Right ventricle myocardium inferior (tissue), 1 donor: ENCODE results near the gene USP28. TPM values are rescaled to one million over a fixed set of nuclear protein-coding genes. Genes with fewer than 3 reads are reported as not detected.

Source experiments
- ATAC-seq: fragments of 200-7000 bp; cut with Tn5 transposase; one replicate; pipeline ENCODE4 v1.9.1; 2020; ENCODE audit warnings: mild to moderate bottlenecking, moderate library complexity
- DNase-seq: peaks from one replicate; pipeline ENCODE4 v3.0.0; 2021; ENCODE audit errors: missing footprints
- intact Hi-C: fragments of 100-400 bp; cut with DNase I; formaldehyde crosslinking; loops from one replicate; pipeline ENCODE4 v1.11.0; 2022
- total RNA-seq: library from RNA; stranded (reverse); fragmentation: NEBNext Ultra II Directional; extraction: Animal tissue kit (Norgen Biotek cat#: 25700); gene quantifications from one replicate; pipeline ENCODE4 v1.2.1, GENCODE V29; 2021
- donor health status: DM: no; HTN: yes; CAD: no; lungs with severe emphysema.

Gene USP28
- total RNA-seq, 1 donor from 2014 or later, result 145 TPM

DNA sequence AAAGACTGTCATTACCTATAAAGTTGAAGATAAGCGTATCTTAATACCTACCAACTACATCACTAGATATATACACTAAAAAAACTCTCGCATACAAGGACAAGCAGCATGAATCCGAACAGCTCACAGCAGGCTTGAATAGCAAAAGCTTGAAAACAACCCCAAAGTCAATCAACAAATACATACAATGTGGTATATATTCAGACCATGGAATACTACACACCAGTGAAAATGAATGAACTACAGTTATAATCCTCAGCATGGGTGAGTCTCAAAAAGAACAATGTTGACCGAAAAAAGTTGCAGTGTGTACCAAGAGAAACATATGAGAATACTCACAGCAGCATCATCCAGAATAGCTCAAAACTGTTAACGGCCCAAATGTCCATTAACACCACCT lies 25.2 kb downstream of the USP28 start:
- no peak for DNase-seq
- ATAC-seq, result no peak
- intact Hi-C loops, result no loop called here

DNA sequence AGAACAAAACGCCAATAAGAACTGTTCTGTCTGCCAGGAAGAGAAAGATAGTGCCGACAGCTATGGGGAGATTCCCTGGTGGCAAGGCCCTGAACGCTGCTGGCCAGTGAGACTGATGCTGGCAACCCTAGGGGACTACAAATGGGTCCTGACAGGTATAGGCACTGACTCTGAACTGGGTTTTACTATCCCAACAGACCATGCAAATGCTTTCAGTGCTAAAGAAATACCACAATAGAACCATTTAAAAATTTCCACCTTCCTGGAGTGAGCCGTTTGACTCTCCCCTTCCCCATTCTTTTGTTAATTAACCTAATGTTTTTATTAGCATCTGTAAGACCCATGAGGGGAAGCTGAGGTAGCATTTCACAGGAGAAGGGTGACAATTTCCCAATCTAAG lies 25.7 kb downstream of the USP28 start:
- intact Hi-C loops, result no loop called here
- ATAC-seq (no peak), DNase-seq (no peak)

DNA sequence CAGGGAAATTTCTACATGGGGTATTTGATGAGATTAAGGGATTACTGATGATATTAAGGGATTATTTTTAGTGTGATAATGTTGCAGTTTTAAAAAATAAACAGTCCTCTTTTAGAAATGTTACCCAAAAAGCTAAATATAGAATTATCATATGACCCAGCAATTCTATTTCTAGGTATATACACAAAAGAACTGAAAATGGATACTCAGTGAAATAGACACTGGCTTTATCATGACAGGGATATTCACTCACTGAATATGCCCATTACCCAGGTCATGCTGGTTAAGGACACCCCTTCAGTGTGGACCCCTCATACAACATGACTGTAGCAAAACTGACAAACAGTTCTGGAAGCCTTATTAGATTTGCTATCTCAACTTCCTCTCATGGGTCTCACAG lies 27.8 kb downstream of the USP28 start:
- intact Hi-C loops, result no loop called here
- no peak for DNase-seq
- no peak for ATAC-seq

DNA sequence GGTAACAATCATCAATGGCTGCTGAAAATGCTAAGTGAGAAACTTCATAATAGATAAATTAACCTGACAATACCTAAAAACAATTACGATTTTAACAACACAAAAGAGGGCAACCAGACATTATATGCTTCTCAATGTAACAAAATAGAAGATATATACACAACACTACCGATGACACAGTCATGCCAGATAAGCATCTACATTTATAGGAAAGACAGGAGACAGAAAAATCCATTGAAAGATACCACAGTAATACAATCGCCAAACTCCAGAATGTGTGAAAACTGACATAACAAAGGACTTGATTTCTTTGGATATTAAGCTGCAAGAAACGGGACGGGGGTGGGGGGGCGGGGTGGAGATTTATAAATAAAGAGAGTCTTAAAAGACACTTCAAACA lies 28.3 kb downstream of the USP28 start:
- ATAC-seq (no peak), DNase-seq (no peak)
- intact Hi-C loops, result no loop called here

DNA sequence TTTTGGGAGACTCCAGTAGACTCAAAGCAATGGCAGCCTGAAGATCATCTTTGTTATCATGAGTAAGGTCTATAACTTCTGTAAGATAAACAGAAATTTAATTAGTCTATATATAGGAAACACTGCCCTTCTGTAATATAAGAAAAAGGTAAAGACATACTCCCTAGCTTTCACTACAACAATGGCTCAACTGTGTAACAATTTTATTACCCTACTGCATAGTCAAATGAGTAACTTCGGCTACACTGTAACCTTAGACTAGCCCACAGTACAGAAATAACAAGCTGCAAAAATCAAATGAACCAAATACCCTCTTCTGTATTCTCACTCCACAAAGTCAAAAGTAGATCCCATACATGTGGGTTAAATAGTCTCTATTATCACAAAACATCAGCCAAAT lies 33.7 kb downstream of the USP28 start:
- ATAC-seq (no peak), DNase-seq (no peak)
- intact Hi-C loops, result no loop called here

DNA sequence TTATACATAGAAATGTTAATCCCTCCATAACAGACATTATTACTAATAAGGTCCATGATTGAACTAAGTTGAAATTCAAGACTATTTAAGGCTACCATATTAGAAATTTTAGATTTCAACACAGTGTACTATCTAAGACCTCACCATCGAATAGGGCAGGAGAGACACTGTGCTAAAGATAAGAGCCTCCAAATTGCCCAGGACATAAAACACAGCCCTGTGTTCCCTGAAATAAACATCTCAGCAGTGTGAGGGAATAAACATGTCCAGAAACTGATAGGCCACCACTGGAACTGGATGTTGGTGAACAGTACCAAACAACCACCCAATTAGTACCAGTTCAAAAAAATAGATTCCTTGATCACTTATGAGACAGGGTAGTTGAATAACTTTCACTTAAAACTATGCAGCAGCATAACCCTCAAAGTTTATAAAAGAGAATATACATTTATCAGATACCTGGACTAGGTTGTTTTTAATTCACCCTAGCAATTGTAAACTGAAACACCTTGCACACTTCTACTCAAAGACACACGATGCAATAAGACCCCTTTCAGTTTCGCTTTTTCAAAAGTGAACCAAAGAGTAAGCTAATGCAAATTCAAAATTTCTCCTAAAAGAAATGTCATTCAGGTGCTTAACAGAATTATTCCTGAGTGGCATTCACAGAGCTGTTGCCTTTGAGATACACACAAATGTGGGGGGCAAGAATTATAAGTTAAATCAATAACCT lies 34.3 kb downstream of the USP28 start:
- DNase-seq (no peak), ATAC-seq (peak; percentile 69)
- intact Hi-C loops, result no loop called here

DNA sequence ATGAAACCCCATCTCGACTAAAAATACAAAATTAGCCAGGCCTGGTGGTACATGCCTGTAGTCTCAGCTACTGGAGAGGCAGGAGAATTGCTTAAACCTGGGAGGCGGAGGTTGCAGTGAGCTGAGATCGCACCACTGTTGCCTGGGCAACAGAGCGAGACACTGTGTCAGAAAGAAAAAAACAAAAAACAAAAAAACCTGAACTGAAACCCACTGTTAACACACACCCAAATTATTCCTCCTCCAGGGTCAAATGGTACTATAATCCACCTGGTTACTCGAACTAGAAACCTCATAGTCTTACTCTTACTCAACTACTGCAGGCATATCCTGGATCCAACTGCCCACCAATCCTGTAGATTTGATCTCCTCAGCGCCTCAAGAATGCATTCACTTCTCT lies 35.5 kb downstream of the USP28 start:
- intact Hi-C loops, result loop anchor here (5.0 kb wide), 1 partner anchor 32 kb away; no protein-coding TSS in a partner anchor
- no peak for ATAC-seq

DNA sequence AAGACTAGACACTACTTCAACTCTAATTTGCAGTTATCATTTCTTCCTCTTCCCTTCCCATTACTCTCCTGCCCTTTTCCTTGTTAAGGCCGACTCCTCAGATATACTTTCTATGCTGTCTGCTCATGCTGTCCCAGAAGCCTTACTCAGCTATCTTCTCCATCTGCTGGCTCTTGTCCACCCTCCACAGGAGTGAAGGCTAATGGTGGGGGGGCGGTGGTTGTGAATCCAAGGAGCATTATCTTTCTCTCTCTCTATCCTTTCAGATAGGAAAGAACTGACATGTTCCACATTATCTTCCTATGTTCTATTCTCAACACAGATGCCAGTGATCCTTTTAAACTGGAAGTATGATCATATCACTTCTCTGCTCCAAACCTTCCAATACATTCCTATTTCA lies 37.4 kb downstream of the USP28 start:
- DNase-seq (no peak), ATAC-seq (no peak)
- intact Hi-C loops, result loop anchor here (5.0 kb wide), 1 partner anchor 34 kb away; no protein-coding TSS in a partner anchor

More for the DNA sequence above, 35.5 kb downstream of the USP28 start:
- no peak for DNase-seq

DNA sequence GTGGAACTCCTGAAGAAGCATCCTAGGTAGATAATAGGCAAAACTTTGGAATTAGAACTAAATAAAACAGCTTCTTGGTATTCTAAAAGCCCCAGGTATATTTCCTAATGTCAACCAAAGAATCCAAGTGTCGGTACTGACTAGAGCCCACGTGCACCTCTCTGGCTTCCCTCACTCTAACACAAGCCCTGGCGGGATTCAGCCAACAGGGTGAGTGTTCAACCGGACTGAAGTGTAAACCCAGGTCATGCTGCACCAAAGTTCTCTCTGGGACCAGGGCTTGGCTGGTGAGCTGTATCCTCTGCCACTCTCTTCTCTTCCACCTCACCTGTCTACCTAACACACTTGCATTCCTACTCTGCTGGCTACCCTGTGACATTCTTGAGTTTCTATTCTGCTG lies 40.1 kb downstream of the USP28 start:
- ATAC-seq, result peak; percentile 46

DNA sequence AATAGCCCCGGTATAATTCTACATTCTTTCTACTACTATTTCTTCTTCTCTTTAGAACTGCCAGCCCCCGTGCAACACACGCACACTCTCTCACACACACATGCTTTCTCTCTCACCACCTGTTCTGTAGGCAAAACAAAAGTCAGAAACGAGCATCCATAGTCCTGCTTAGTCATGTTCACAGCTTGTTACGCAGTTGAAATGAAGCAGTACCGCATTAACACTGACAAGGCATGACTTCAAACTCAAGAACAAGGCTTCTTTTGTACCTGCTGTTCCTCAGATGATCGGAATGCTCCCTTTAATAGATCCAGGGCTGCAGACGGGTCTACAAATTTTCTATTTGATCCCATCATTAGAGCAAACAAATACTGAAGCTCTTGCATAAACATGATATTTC lies 42.2 kb downstream of the USP28 start:
- intact Hi-C loops, result no loop called here
- DNase-seq (no peak), ATAC-seq (no peak)

More for the DNA sequence above, 40.1 kb downstream of the USP28 start:
- intact Hi-C loops, result loop anchor here (5.0 kb wide), 1 partner anchor 37 kb away; no protein-coding TSS in a partner anchor
- DNase-seq, result no peak

DNA sequence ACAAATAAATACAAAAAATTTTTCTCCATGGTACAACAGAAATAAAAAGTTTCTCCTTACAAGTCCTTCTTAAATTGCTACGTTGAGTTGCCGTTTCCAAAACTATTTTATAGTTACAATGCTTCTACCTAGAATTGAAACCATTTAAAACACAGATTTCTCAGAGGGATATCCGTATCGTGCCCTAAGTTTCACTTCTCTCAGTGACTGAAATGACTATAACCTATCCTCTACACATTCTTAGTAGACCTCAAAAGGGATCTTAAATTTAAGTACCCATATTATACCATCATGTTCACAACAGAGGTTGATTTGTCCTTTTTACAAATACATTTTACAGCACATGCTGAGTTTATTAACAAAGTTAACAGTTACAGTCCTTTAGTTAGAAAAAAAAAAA lies 44.1 kb downstream of the USP28 start:
- intact Hi-C loops, result no loop called here
- DNase-seq, result no peak
- no peak for ATAC-seq

DNA sequence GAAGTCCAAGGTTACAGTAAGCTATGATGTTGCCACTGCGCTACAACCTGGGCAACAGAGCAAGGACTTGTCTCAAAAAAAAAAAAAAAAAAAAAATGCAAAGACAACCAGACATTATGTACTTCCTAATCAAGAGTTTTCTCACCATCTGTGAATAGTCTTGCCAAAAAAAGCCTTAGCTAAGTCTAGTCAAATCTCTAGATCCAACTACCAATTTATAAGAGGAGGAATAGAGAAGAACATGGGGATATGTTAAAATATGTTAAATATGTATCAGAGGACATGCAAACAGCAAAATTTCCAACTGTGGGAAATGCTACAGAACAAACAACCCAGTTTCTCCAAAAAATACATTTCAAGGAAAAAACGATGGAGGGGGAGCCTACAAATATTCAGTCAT lies 45.6 kb downstream of the USP28 start:
- DNase-seq, result no peak
- intact Hi-C loops, result no loop called here
- no peak for ATAC-seq

DNA sequence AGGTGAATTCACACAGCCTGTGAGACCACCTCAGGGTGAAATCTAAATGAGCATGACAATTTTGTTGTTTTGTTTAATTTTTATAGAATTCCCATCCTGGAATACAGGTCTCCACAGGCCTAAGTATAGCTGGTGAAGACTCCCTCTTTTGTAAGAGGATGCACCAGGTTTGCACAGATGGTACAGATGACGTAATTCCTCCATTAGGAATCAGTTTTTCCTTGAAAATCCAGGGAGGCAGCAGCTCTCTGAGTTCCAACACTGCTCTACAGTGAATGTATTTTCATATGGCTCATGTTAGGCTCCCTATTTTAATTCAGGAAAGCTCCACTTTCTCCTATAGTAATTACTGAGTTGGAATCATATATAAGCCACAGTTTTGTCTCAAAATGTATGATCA lies 47.2 kb downstream of the USP28 start:
- intact Hi-C loops, result no loop called here
- no peak for ATAC-seq
- DNase-seq, result no peak

DNA sequence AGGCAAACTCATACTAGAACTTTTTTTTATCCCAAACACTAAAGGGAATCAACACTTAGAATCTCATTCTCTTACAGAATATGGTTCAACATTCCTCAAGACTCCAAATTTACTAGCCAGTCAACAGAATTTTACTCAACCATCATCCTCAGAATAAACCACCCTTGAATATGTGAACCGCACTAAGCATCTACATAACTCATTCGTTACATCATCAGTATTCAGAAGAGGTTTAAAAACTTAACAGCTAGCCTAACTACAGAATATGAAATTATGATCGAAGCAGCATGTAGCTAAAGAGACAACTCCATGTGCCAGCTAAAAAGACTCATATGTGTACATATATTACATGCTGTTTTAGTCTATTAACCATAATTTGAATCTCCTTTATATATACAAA lies 47.9 kb downstream of the USP28 start:
- no peak for ATAC-seq
- DNase-seq, result no peak
- intact Hi-C loops, result no loop called here

DNA sequence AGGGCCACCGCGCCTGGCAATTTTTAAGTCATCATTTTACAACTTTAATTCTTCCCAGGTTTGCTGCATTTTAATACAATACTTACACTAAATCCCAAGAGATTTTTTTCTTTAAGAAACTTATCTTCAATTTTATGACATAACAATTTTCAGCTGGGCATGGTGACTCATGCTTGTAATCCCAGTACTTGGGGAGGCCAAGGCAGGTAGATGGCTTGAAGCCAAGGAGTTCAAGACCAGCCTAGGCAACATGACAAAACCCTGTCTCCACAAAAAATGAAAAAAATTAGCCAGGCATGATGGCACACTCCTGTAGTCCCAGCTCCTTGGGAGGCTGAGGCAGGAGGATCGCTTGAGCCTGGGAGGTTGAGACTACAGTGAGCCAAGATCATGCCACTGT lies 56.9 kb downstream of the USP28 start:
- ATAC-seq (no peak), DNase-seq (no peak)
- intact Hi-C loops, result no loop called here

DNA sequence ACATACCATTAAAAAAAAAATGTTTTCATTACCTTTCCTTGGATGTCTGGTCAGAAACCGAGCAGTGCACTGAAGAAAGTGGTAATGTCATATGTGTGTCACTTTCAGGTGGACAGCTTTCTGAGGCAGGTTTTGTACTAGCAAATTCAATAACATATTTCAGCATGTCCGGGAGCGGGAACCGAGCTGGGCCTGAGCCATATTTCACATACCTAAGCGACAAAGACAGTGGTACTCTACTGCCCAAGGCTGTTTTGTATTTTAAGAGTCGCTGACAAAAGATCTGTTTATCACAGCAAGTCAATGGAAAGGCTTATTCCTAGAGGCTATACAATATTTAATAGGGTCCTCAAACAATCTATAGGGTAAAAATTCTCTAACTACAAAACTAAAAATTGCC lies 57.7 kb downstream of the USP28 start:
- DNase-seq (no peak), ATAC-seq (no peak)
- intact Hi-C loops, result no loop called here

DNA sequence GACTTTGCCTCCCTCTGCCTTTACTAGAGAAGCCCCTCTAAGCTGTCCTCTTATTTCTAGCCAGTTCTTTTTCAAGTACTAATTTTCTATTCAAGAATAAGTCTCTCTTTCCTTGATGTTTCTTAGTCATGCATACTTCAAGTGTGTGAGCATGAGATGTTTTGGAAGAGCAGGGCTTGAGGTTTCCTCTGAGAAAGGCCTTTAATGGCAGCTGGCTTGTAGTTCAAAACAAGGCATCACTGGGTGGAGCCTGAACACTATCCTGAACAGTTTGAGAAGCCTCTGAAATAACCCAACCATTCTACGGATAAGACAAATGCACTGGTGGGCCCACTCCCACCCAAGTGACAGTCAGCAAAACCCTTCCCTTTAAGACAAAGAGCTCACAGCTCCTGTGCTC lies 58.2 kb downstream of the USP28 start:
- DNase-seq (no peak), ATAC-seq (no peak)
- intact Hi-C loops, result no loop called here

DNA sequence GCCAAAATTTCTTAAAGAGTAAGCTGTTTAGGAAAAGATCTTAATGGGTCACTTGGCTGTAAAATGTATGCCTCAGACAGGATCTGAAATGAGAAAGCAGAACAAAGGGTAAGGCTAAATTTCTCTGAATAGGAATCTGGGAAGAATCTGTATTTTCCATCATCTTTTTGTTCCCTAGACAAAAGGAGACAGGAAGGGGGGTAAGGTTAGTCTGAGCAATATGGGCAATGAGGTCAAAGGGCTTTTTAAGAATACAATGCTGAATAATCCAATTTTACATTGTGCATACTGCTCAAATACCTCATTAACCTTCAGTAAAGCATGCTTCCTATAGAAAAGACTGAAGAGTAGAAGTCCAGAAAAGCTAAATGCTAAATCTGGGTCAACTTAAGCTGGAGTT lies 61.2 kb downstream of the USP28 start:
- intact Hi-C loops, result no loop called here
- ATAC-seq, result no peak
- no peak for DNase-seq

DNA sequence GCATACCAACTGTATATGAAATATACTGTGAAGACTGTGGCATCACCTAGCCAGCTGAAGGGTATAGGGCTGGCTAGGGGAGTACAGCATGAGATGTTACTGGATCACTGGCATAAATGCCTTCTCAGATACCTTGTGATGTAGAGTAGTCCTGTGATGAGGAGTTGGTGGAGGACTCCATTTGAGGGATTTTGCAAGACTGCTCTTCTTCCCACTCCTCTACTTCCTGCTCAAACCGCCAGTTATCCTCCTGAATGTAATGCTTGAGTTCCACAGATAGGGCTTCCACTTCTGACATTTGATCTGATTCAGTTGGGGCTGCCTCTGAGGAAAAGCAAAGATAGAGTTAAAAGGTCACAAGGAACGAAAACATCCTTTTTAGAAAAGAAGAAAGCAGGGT lies 66.4 kb downstream of the USP28 start:
- ATAC-seq (no peak), DNase-seq (no peak)
- intact Hi-C loops, result loop anchor here (10.0 kb wide), 1 partner anchor 66 kb away; the partner anchor contains the start of gene USP28

DNA sequence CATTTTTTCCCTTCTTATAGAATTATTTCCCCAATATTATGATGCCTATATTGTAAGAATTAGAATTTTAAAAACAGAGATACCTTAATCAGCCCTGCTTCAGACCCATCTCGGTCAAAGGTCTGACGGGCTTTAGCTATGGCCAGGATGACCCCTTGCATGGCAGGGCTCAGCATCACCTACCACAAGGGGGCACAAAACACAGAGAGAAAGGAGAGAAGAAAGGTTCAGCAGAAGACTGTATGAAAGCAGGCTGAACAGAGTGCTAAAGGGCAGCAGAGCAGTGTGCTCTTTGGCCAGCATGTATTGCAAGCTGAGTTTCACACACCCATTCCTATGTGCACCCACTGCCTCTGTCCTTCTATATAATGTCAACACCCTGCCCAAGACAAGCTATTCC lies 69.0 kb downstream of the USP28 start:
- DNase-seq (peak; percentile 30), ATAC-seq (peak; percentile 65)
- intact Hi-C loops, result loop anchor here (10.0 kb wide), 1 partner anchor 68 kb away; the partner anchor contains the start of gene USP28

DNA sequence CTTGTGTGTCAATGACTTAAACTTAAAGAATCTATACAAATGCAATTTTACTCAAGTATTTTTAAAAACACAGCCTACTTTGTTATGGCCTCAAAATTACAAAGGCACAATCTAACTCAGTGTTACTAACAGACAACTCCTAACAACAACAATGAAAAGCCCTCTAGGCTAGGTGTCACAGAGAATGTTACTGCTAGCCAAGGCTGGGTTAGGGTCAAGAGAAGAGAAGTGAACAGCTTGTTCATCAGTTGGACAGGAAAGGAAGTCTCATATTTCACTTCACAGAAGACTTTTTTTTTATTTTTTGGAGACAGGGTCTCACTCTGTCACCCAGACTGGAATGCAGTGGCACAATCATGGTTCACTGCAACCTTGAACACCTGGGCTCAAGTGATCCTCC lies 69.7 kb downstream of the USP28 start:
- ATAC-seq (no peak), DNase-seq (no peak)
- intact Hi-C loops, result loop anchor here (10.0 kb wide), 1 partner anchor 69 kb away; the partner anchor contains the start of gene USP28
